ENCODE data around the gene RSPH10B2.

DNA sequence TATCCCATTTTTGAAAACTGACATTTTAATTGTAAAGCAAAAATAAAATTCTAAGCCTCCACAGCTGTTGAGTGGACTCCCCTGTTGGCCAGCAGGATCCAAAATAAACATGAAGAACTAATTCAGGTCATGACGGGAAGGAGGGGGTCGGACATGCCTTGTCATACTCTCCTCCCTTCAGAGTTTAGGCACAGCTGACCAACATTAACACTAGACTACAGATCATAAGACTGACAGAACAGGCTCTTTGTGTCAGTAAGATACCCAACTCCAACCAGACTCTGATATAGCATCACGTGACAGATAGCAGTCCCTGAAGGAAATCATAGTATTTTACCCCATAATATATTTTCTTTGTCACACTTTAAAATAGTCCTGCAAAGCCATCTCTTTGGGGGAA lies 26.2 kb upstream of the RSPH10B2 start:
- no peak for TF ChIP-seq GATA2 (IDR thresholded peaks at IDR 0.05; ENCODE audit: low read depth, low read length)
- TF ChIP-seq GATA3 (IDR thresholded peaks at IDR 0.05; ENCODE audit: low read depth, low read length) = no peak

Data from SH-SY5Y (cell line).